ENCODE measurements around the gene PYY. TPM values are rescaled to one million over a fixed set of nuclear protein-coding genes. Genes with fewer than 3 reads are reported as not detected.
"Not testable (repeated sequence)": the region's sequence is repeated elsewhere in the genome, so short reads cannot be mapped to it uniquely, and the experiment has no call there.

PYY gene
- total RNA-seq, 1 experiment from 2014 or later, result not detected

DNA sequence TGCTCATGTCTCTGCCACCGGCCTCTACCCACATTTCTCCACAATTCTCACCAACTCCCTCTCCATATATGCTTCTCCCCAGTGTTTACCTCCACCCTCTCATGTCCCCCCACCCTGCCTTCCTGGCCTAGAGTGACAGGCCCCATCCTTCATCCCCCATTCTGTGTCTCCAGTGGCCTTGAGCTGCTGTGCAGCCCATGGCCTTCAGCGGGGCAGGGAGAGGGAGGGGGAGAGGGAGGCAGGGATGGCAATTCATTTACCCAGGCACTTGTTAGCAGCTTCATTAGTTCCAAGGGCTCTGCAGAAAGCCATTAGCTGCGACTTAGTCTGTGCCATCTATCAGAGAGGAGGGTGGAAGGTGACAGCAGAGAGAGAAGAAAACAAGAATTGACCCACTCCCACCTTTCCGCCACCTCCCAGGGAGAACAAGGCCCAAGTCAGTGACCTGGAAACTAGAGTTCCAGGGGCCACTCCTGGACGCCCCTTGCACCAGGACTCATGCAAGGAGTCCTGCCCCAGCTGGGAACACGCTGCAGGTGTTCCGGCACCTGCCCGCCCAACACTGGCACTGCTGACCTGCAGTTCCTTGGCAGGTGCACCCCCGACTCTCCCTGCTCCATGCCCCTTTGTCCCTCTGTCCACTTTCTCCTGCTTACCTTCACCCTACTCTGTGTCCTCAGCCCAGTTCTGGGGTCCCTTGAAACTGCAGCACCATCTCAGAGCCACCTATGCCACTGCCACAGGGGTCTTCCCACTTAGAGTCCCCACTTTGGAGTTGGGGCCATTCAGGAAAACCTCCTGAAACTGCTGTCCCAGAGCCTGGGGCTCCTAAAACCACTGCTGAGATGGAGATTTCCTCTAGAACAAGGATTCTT, 23.5 kb upstream of the PYY start:
- H3K27me3 Mint-ChIP-seq (ENCODE audit: insufficient read depth, unreplicated experiment), result peaks cover 32% of the 10 kb centered on the region

DNA sequence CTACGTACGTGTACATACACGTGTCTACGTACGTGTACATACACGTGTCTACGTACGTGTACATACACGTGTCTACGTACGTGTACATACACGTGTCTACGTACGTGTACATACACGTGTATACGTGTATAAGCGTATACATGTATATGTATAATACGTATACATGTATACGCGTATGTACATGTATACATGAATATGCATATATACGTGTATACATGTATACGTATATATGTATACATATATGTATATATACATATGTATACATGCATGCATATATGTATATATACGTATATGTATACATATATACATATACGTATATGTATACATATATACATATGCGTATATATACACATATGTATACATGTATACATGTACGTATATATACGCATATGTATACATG, 22.2 kb upstream of the PYY start:
- Histone ChIP-seq H3K36me3 (ENCODE audit: control insufficient read depth, insufficient read depth, low read length) (no peaks in the 10 kb centered on the region), H3K4me3 (ENCODE audit: low read depth, low read length) (no peak overlapping the region), H3K27me3 (replicated peaks; ENCODE audit: control insufficient read depth, insufficient read depth, low read length) (peaks cover 2% of the 10 kb centered on the region), H3K9me3 (no peaks in the 10 kb centered on the region), H3K4me1 (no peaks in the 10 kb centered on the region)
- intact Hi-C loops (cut with micrococcal nuclease; ENCODE audit: unreplicated experiment), result no loop called here
- H3K27me3 Mint-ChIP-seq (ENCODE audit: insufficient read depth, unreplicated experiment), result peaks cover 23% of the 10 kb centered on the region
- no peak overlapping the region for H3K4me3 Mint-ChIP-seq (ENCODE audit: unreplicated experiment)
- no peak for DNase-seq
- H3K9me3 Mint-ChIP-seq (ENCODE audit: unreplicated experiment), result no peaks in the 10 kb centered on the region
- no peak overlapping the region for H3K27ac Mint-ChIP-seq (ENCODE audit: unreplicated experiment)
- BruUV-seq (replicated peaks), result no TSS peak
- POLR2A ChIA-PET, result no interaction called here
- H3K4me1 Mint-ChIP-seq (ENCODE audit: low read depth, unreplicated experiment), result no peaks in the 10 kb centered on the region
- no peaks in the 10 kb centered on the region for H3K36me3 Mint-ChIP-seq (ENCODE audit: insufficient read depth, unreplicated experiment)
- CTCF ChIA-PET, result no interaction called here
- TF ChIP-seq, protein P1, sequence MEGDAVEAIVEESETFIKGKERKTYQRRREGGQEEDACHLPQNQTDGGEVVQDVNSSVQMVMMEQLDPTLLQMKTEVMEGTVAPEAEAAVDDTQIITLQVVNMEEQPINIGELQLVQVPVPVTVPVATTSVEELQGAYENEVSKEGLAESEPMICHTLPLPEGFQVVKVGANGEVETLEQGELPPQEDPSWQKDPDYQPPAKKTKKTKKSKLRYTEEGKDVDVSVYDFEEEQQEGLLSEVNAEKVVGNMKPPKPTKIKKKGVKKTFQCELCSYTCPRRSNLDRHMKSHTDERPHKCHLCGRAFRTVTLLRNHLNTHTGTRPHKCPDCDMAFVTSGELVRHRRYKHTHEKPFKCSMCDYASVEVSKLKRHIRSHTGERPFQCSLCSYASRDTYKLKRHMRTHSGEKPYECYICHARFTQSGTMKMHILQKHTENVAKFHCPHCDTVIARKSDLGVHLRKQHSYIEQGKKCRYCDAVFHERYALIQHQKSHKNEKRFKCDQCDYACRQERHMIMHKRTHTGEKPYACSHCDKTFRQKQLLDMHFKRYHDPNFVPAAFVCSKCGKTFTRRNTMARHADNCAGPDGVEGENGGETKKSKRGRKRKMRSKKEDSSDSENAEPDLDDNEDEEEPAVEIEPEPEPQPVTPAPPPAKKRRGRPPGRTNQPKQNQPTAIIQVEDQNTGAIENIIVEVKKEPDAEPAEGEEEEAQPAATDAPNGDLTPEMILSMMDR (IDR thresholded peaks at IDR 0.05; ENCODE audit: insufficient read depth in 1 of 2, low read depth in 1 of 2, low read length in 1 of 2, severe bottlenecking in 1 of 2, unreplicated experiment in 1 of 2), result no peak

More for the DNA sequence above, 23.5 kb upstream of the PYY start:
- H3K4me1 ChIP-seq, result no peaks in the 10 kb centered on the region
- H3K9me3 ChIP-seq, result no peaks in the 10 kb centered on the region
- DNase-seq, result no peak
- peaks cover 2% of the 10 kb centered on the region for H3K27me3 ChIP-seq (replicated peaks; ENCODE audit: control insufficient read depth, insufficient read depth, low read length)
- intact Hi-C loops (cut with micrococcal nuclease; ENCODE audit: unreplicated experiment), result no loop called here
- Mint-ChIP-seq H3K4me3 (ENCODE audit: unreplicated experiment) (no peak overlapping the region), H3K9me3 (ENCODE audit: unreplicated experiment) (no peaks in the 10 kb centered on the region), H3K4me1 (ENCODE audit: low read depth, unreplicated experiment) (no peaks in the 10 kb centered on the region), H3K36me3 (ENCODE audit: insufficient read depth, unreplicated experiment) (no peaks in the 10 kb centered on the region), H3K27ac (ENCODE audit: unreplicated experiment) (no peak overlapping the region)
- no peak overlapping the region for H3K4me3 ChIP-seq (ENCODE audit: low read depth, low read length)
- no TSS peak for BruUV-seq (replicated peaks)
- POLR2A ChIA-PET, result no interaction called here
- CTCF ChIA-PET, result no interaction called here
- H3K36me3 ChIP-seq (ENCODE audit: control insufficient read depth, insufficient read depth, low read length), result no peaks in the 10 kb centered on the region
- TF ChIP-seq, protein P1 (IDR thresholded peaks at IDR 0.05; ENCODE audit: insufficient read depth in 1 of 2, low read depth in 1 of 2, low read length in 1 of 2, severe bottlenecking in 1 of 2, unreplicated experiment in 1 of 2), result no peak

DNA sequence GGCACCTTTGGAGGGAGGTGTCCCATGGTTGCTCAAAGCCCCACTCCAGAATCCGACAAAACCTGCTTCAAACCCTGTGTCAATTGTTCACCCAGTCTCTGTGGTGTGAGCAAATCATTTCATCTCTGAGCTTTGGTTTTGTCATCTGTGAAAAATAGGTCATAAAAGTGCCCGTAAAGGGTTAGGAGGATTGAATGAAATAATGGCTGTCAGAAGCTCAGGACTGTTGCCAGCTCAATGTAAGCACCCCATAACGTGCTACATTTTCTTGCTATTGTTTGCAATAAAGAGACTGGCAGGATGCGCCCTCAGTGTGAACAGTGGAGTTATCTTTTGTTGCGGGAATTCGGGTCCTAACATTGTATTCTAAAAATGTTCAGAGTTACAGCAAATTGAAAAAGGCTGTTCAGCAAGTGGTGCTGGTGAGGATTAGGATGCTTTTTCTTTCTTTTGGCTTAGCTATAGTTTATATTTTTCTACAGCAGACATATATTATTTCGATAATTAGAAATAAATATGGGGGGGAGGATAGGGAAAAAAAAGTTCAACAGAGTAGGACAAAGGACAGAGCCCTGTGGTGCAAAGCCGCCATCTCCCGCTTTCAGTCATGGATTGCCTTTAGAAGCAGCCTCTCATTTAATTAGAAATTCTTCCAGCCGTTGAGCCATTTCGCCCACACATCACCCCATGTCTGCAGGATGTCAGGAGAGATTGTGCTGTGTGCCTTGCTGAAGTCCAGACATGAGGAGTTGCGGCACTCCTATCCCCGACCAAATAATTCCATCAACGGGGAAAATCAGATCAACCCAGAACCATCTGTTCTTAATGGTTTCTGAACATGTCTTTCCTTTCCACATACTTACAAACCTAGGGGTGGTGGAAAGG, 20.9 kb upstream of the PYY start:
- POLR2A ChIA-PET, result no interaction called here

DNA sequence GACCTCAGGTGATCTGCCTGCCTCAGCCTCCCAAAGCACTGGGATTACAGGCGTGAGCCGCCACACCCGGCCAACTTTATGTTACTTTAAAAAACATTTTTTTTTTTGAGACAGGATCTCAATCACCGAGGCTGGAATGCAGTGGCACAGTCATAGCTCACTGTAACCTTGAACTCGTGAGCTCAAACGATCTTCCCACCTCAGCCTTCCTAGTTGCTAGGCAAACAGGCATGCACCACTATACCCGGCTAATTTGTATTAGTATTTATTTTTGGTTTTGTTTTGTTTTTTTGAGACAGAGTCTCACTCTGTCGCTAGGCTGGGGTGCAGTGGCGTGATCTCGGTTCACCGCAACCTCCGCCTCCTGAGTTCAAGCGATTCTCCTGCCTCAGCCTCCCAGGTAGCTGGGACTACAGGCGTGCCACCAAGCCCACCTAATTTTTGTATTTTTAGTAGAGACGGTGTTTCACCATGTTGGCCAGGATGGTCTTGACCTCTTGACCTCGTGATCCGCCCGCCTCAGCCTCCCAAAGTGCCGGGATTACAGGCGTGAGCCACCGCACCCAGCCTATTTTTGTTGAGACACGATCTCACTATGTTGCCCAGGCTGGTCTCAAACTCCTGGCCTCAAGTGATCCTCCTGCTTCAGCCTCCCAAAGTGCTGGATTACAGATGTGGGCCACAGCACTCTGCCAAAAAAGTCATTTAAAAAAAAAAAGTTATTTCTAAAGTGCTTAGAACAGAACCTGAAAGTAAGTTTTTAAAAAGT, 18.9 kb upstream of the PYY start:
- H3K27me3 Mint-ChIP-seq (ENCODE audit: insufficient read depth, unreplicated experiment), result peaks cover 16% of the 10 kb centered on the region
- H3K4me3 ChIP-seq (ENCODE audit: low read depth, low read length); H3K4me1 Mint-ChIP-seq (ENCODE audit: low read depth, unreplicated experiment); DNase-seq; H3K36me3 Mint-ChIP-seq (ENCODE audit: insufficient read depth, unreplicated experiment); H3K9me3 Mint-ChIP-seq (ENCODE audit: unreplicated experiment); H3K9me3 ChIP-seq; H3K36me3 ChIP-seq (ENCODE audit: control insufficient read depth, insufficient read depth, low read length); H3K27ac Mint-ChIP-seq (ENCODE audit: unreplicated experiment); H3K27me3 ChIP-seq (replicated peaks; ENCODE audit: control insufficient read depth, insufficient read depth, low read length); H3K4me3 Mint-ChIP-seq (ENCODE audit: unreplicated experiment); POLR2A ChIA-PET; intact Hi-C loops (cut with micrococcal nuclease; ENCODE audit: unreplicated experiment); CTCF ChIA-PET; H3K4me1 ChIP-seq; BruUV-seq (replicated peaks): not testable (repeated sequence)

More for the DNA sequence above, 20.9 kb upstream of the PYY start:
- TF ChIP-seq, protein P1 (IDR thresholded peaks at IDR 0.05; ENCODE audit: insufficient read depth in 1 of 2, low read depth in 1 of 2, low read length in 1 of 2, severe bottlenecking in 1 of 2, unreplicated experiment in 1 of 2), result no peak
- H3K9me3 ChIP-seq, result no peaks in the 10 kb centered on the region
- H3K36me3 ChIP-seq (ENCODE audit: control insufficient read depth, insufficient read depth, low read length), result no peaks in the 10 kb centered on the region
- Mint-ChIP-seq H3K4me3 (ENCODE audit: unreplicated experiment) (no peak overlapping the region), H3K36me3 (ENCODE audit: insufficient read depth, unreplicated experiment) (no peaks in the 10 kb centered on the region), H3K27ac (ENCODE audit: unreplicated experiment) (no peak overlapping the region), H3K4me1 (ENCODE audit: low read depth, unreplicated experiment) (no peaks in the 10 kb centered on the region), H3K9me3 (ENCODE audit: unreplicated experiment) (no peaks in the 10 kb centered on the region), H3K27me3 (ENCODE audit: insufficient read depth, unreplicated experiment) (peaks cover 21% of the 10 kb centered on the region)
- H3K27me3 ChIP-seq (replicated peaks; ENCODE audit: control insufficient read depth, insufficient read depth, low read length), result peaks cover 2% of the 10 kb centered on the region
- no peak for DNase-seq
- intact Hi-C loops (cut with micrococcal nuclease; ENCODE audit: unreplicated experiment), result no loop called here
- no TSS peak for BruUV-seq (replicated peaks)
- H3K4me3 ChIP-seq (ENCODE audit: low read depth, low read length), result no peak overlapping the region
- CTCF ChIA-PET, result no interaction called here
- no peaks in the 10 kb centered on the region for H3K4me1 ChIP-seq
